Stimulated activated naive B cell treated with anti-CD40 and anti-IgM and Interleukin-4, amounts not matched to agents 10 μg/mL and 1 μg/mL and 100 μg/mL, for 72 hours (primary cell): ENCODE results near the gene VASN.
"Not testable (repeated sequence)": the region's sequence is repeated elsewhere in the genome, so short reads cannot be mapped to it uniquely, and the experiment has no call there.

Source experiments
- ATAC-seq, 2 donors: fragments of 150-1000 bp; cut with Tn5 transposase; replicated peaks; 2 replicates each; pipeline ENCODE4 v1.10.0; 2021; ENCODE audit warnings: moderate library complexity in 1 of 2
- DNase-seq: peaks from one replicate; pipeline ENCODE4 v3.0.0; 2021
- H3K27ac Mint-ChIP-seq: one replicate; pipeline ENCODE4 v1.8.0; 2022; ENCODE audit warnings: mild to moderate bottlenecking, mixed read lengths
- H3K27me3 Mint-ChIP-seq, 2 donors: one replicate each; pipeline ENCODE4 v1.8.0; 2022; ENCODE audit warnings: mixed read lengths in 2 of 2
- H3K36me3 Mint-ChIP-seq, 2 donors: one replicate each; pipeline ENCODE4 v1.8.0; 2022; ENCODE audit warnings: mixed read lengths in 2 of 2, mild to moderate bottlenecking in 1 of 2
- H3K4me1 Mint-ChIP-seq, 2 donors: one replicate each; pipeline ENCODE4 v1.8.0; 2022; ENCODE audit warnings: mixed read lengths in 2 of 2, mild to moderate bottlenecking in 1 of 2
- H3K4me3 Mint-ChIP-seq, 2 donors: one replicate each; pipeline ENCODE4 v1.8.0; 2022; ENCODE audit warnings: mild to moderate bottlenecking in 2 of 2, mixed read lengths in 2 of 2, moderate library complexity in 1 of 2
- H3K9me3 Mint-ChIP-seq, 2 donors: one replicate each; pipeline ENCODE4 v1.8.0; 2022; ENCODE audit warnings: mixed read lengths in 2 of 2, mild to moderate bottlenecking in 1 of 2

VASN gene

DNA sequence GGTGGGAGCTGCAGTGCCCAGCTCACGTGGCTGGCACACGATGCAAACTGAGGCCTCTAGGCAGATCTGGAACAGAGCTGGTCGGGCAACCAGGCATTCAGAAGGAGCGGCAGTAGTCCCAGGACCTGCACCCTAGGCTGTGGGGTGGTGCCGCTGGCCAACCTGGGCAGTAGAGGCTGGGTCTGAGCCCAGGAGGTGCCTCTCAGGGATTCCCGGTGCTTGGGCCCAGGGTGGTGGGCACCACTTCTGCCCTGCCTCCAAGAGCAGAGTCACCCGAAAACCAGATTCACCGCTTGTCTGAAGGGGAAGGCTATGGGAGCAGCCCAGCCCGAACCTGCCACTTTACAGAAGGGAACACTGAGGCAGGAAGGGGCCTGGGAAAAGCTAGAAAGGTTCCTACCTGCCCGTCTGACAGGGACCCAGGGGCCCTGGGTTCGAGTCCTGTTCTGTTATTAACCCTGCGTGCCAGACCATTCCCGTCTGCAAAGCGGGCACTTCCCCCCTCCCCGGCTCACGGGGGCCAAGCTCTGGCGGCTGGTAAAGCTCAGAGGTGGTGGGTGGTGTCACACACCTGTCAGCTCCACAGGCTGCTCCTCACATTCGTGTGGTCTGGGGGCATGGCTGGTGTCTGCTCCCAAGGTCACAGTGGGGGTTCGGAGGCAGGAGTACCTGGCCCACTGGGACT, 38.9 kb upstream of the VASN start:
- no peak for ATAC-seq
- H3K9me3 Mint-ChIP-seq = no peaks in the 10 kb centered on the region
- H3K4me1 Mint-ChIP-seq = peaks cover 6 to 10% of the 10 kb centered on the region in 2 donors
- H3K36me3 Mint-ChIP-seq = no peaks in the 10 kb centered on the region
- peaks cover 4 to 7% of the 10 kb centered on the region in 2 donors for H3K27me3 Mint-ChIP-seq
- H3K4me3 Mint-ChIP-seq = no peak overlapping the region
- no peak overlapping the region for H3K27ac Mint-ChIP-seq
- no peak for DNase-seq

DNA sequence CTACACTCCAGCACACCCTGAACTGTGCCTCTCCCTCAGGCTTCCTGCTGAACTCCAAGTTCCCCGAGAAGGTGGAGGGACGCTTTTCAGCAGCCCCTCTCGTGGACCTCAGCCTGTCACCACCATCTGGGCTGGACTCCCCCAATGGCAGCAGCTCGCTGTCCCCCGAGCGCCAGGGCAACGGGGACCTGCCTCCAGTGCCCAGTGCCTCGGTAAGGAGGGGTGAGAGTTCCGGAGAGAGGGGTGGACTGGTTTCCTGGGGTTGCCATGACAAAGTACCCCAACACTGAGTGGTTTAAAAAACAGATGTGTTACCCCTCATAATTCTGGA, 38.4 kb upstream of the VASN start:
- Mint-ChIP-seq H3K27me3 (peaks cover 2 to 3% of the 10 kb centered on the region in 2 donors), H3K4me3 (no peak overlapping the region), H3K36me3 (peaks cover under 1 to 2% of the 10 kb centered on the region in 2 donors), H3K9me3 (no peaks in the 10 kb centered on the region), H3K4me1 (peaks cover 3 to 5% of the 10 kb centered on the region in 2 donors), H3K27ac (no peak overlapping the region)
- DNase-seq (no peak), ATAC-seq (no peak)

DNA sequence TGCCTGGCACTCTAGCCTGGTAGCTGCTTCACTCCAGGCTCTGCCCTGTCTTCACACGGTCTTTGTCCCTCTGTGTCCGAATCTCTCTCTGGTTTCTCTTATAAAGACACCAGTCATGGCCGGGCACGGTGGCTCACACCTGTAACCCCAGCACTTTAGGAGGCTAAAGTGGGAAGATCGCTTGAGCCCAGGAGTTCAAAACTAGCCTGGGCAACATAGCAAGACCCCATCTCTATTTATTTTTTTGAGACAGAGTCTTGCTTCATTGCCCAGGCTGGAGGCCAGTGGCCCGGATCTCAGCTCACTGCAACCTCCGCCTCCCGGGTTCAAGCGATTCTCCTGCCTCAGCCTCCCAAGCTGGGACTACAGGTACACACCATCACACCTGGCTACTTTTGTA, 37.9 kb upstream of the VASN start:
- ATAC-seq, H3K4me3 Mint-ChIP-seq, H3K9me3 Mint-ChIP-seq, H3K27ac Mint-ChIP-seq, DNase-seq, H3K36me3 Mint-ChIP-seq, H3K4me1 Mint-ChIP-seq, H3K27me3 Mint-ChIP-seq: not testable (repeated sequence)

DNA sequence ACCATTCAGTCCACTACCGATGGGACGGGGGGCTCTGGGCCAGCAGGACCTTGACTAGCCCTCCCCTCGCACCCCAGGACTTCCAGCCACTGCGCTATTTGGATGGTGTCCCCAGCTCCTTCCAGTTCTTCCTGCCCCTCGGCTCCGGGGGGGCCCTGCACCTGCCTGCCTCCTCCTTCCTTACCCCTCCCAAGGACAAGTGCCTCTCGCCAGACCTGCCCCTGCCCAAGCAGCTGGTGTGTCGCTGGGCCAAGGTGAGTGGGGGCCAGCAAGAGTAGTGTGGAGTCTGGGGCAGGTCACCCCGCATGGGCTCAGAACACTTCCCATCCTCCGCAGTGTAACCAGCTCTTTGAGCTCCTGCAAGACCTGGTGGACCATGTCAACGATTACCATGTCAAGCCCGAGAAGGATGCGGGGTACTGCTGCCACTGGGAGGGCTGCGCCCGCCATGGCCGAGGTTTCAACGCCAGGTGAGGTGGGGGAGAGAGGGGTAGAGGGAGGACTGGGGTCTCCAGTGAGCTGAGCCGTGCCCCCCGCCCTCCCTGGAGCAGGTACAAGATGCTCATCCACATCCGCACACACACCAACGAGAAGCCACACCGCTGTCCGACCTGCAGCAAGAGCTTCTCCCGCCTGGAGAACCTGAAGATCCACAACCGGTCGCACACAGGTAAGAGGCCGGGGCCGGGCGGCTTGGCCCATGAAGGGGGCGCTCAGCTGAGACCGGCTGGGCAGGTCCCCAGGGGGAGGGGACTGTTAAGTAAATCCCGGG, 36.7 kb upstream of the VASN start:
- Mint-ChIP-seq H3K27ac (no peak overlapping the region), H3K36me3 (peaks cover 4 to 7% of the 10 kb centered on the region in 2 donors), H3K4me3 (no peak overlapping the region), H3K27me3 (no peaks in the 10 kb centered on the region), H3K4me1 (no peaks in the 10 kb centered on the region), H3K9me3 (no peaks in the 10 kb centered on the region)
- ATAC-seq (no peak), DNase-seq (no peak)

DNA sequence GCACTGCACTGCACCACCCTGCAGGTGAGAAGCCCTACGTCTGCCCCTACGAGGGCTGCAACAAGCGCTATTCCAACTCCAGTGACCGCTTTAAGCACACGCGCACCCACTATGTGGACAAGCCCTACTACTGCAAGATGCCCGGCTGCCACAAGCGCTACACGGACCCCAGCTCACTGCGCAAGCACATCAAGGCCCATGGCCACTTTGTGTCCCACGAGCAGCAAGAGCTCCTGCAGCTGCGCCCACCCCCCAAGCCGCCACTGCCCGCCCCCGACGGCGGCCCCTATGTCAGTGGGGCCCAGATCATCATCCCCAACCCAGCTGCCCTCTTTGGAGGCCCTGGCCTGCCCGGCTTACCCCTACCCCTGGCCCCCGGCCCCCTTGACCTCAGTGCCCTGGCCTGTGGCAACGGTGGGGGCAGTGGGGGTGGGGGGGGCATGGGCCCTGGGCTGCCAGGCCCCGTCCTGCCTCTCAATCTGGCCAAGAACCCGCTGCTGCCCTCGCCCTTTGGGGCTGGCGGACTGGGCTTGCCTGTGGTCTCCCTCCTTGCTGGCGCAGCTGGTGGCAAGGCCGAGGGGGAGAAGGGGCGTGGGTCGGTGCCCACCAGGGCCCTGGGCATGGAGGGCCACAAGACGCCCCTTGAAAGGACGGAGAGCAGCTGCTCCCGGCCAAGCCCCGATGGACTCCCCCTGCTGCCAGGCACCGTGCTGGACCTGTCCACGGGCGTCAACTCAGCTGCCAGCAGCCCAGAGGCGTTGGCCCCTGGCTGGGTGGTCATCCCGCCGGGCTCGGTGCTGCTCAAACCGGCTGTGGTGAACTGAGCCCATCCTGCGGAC, 34.7 kb upstream of the VASN start:
- no peak for ATAC-seq
- no peaks in the 10 kb centered on the region for H3K4me1 Mint-ChIP-seq
- H3K27me3 Mint-ChIP-seq = no peaks in the 10 kb centered on the region
- H3K4me3 Mint-ChIP-seq = no peak overlapping the region
- H3K36me3 Mint-ChIP-seq = peaks cover 7 to 8% of the 10 kb centered on the region in 2 donors
- no peaks in the 10 kb centered on the region for H3K9me3 Mint-ChIP-seq
- no peak overlapping the region for H3K27ac Mint-ChIP-seq
- no peak for DNase-seq

DNA sequence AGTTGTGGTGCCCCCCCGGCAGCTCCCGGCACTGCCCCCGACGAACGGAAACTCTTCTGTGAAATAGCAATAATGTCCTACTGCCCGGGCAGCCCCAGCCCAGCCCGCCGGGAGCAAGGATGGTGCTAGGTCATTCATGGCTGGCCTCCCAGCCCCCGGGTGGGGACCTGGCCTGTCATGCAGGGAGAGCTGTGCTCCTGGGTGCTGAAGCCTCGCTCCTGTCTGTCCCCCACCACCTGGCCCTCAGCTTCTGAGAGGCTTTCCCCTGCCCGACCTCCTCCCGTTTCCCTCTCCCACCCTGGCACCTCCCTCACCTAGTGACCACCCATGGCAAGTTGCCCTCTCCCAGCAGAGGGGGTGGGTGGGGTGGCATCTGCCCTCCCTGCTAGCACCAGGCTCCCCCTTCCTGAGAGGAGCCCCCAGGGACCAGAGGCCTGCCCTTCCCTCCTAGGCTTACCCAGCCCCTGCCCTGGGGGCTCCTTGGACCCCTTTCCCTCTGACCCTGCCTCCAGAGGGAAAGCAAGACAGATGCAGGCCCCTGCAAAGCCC, 34.0 kb upstream of the VASN start:
- Mint-ChIP-seq H3K4me1 (no peaks in the 10 kb centered on the region), H3K36me3 (peaks cover 7 to 8% of the 10 kb centered on the region in 2 donors), H3K4me3 (no peak overlapping the region), H3K27me3 (no peaks in the 10 kb centered on the region), H3K27ac (no peak overlapping the region), H3K9me3 (no peaks in the 10 kb centered on the region)
- no peak for ATAC-seq
- no peak for DNase-seq

DNA sequence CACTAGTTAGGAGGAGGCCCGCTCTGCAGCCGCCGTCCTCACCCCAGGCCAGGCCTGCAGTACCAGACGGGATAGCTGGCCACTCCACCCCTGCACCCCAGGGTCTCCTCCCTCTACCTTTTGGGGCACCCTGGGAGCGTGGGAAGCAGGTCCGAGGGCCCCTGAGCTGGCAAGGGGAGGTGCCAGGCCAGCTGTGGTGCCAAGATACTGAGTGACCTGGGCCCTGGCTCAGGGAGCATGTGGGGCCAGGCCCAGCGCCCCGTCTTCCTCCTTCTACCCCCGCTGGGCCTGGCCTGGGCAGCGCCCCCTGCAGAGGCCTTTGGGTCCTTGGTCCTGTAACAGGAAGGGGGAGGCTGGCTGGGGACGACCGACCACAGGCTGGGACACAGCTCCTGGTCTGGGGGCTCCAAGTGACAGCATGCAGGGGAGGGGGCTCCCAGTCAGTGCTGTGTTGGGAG, 33.5 kb upstream of the VASN start:
- H3K27ac Mint-ChIP-seq = no peak overlapping the region
- no peak overlapping the region for H3K4me3 Mint-ChIP-seq
- H3K4me1 Mint-ChIP-seq = no peaks in the 10 kb centered on the region
- no peaks in the 10 kb centered on the region for H3K9me3 Mint-ChIP-seq
- peaks cover 7 to 8% of the 10 kb centered on the region in 2 donors for H3K36me3 Mint-ChIP-seq
- DNase-seq (no peak), ATAC-seq (no peak)
- no peaks in the 10 kb centered on the region for H3K27me3 Mint-ChIP-seq

DNA sequence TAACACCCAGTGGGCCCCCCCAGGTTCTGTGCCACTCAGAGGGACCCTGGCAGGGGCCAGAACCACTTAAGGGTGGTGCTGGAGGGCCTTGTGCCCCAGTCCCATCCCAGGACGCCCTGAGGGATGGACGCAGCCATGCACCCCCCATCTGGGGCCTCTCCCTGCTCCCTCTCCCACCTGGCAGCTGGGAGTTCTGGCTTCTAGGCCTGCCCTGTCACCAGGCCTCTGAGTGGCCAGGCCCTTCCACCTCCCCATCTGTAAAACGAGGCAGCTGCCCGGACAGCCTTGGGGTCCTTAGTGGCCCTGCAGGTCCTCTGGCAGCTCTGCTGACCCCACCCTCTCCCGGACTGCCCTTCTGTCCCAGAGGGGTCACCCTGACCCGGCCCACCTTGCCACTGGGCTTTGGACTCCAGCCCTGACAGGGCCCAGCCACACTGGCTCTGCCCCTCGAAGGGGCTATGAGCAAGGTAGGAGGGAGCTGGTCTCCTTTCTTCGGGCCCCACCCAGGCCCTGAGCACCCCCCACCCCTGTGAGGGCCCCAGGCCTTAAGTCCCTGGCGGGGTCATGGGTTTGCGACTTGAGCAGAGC, 32.8 kb upstream of the VASN start:
- H3K36me3 Mint-ChIP-seq = peaks cover 8 to 10% of the 10 kb centered on the region in 2 donors
- H3K27me3 Mint-ChIP-seq = no peaks in the 10 kb centered on the region
- H3K4me1 Mint-ChIP-seq = peaks cover 0 to under 1% of the 10 kb centered on the region in 2 donors
- H3K27ac Mint-ChIP-seq = peak overlapping the region; percentile 69
- DNase-seq (no peak), ATAC-seq (no peak)
- H3K4me3 Mint-ChIP-seq = no peak overlapping the region
- no peaks in the 10 kb centered on the region for H3K9me3 Mint-ChIP-seq

DNA sequence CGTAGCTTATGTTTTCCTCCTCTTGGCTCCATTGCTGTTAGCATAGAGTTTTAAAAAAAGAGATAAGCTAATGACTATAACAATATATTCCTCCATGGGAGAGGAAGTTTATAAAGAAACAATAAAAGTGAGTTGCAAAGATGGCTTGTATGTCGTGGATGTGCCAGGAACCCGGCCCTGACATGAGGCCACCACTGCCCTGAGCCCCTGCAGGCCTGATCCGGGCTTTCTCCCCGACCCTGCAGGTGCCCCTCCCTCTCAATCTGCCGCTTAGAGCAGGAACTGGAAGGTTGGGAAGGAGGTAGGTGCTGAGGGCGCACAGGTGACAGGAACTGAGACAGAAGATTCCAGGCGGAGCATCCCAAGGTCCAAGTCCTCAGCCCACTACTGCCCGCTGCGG, 32.2 kb upstream of the VASN start:
- ATAC-seq = no peak
- Mint-ChIP-seq H3K9me3 (no peaks in the 10 kb centered on the region), H3K36me3 (peaks cover 10 to 13% of the 10 kb centered on the region in 2 donors), H3K27ac (no peak overlapping the region), H3K4me1 (peaks cover 0 to 3% of the 10 kb centered on the region in 2 donors), H3K4me3 (no peak overlapping the region), H3K27me3 (no peaks in the 10 kb centered on the region)
- no peak for DNase-seq

DNA sequence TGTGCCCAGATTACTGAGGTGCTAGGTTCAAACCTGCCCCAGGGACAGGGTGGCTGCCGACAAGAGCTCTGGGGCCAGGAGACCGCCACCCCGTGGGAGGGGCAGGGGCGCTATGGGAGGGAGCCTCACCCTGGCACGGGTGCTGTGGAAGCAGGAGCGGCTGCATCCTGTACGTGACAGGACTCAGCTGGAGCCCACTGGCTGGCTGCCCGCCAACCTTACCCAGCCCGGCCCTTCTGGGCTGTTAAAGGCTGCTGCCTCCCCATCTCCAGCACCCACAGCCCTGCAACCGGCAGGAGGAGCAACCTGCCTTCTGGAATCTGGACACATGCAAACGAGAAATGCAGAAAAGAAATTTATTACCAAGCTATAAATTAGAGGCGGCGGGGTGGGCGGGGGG, 31.7 kb upstream of the VASN start:
- no peak for ATAC-seq
- H3K27me3 Mint-ChIP-seq = no peaks in the 10 kb centered on the region
- peaks cover 0 to 5% of the 10 kb centered on the region in 2 donors for H3K4me1 Mint-ChIP-seq
- no peak overlapping the region for H3K4me3 Mint-ChIP-seq
- peaks cover 12 to 16% of the 10 kb centered on the region in 2 donors for H3K36me3 Mint-ChIP-seq
- H3K27ac Mint-ChIP-seq = no peak overlapping the region
- no peaks in the 10 kb centered on the region for H3K9me3 Mint-ChIP-seq
- DNase-seq = no peak

DNA sequence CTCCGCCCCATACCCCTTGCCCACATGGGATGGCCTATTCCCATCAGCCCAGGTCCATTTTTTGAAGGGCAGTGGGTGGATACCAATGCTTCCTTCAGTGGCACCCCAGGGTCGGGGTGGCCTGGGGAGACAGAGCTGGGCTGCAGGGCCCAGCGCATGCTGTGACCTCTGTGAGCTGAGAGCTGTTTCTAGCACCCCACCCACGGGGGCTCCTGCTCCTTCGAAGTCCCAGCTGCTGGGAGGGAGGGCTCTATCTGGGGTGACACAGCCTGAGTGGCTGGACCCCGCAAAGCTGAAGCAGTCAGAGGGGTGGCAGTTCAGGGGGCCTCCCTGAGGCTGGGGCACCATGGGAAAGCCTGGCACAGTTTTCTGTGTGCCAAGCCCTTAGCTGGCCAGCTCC, 31.2 kb upstream of the VASN start:
- Mint-ChIP-seq H3K9me3 (no peaks in the 10 kb centered on the region), H3K27ac (no peak overlapping the region), H3K4me1 (peaks cover 0 to 5% of the 10 kb centered on the region in 2 donors), H3K36me3 (peaks cover 13 to 17% of the 10 kb centered on the region in 2 donors), H3K27me3 (no peaks in the 10 kb centered on the region), H3K4me3 (no peak overlapping the region)
- no peak for DNase-seq
- no peak for ATAC-seq

DNA sequence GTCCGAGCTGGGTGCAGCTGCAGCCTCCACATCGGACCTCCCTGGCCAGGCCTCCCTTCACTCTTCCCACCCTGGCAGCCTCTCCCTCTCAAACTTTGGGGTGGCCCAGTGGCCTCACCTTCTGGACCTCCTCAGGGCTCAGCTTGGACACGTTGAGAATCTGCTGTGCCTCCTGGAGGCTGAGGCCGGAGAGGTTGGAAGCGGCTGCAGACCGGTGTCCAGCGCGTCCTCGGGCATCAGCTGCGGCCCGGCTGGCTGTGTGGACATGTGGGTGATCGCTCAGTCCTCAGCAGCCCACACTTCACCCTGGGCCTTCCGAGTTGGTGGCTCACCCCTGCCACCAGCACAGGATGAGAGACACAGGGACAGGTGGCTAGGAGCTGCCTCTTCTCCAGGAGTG, 30.4 kb upstream of the VASN start:
- ATAC-seq = no peak
- Mint-ChIP-seq H3K27me3 (no peaks in the 10 kb centered on the region), H3K9me3 (no peaks in the 10 kb centered on the region), H3K27ac (no peak overlapping the region), H3K36me3 (peaks cover 13 to 17% of the 10 kb centered on the region in 2 donors), H3K4me1 (peaks cover 0 to 5% of the 10 kb centered on the region in 2 donors), H3K4me3 (no peak overlapping the region)
- no peak for DNase-seq

DNA sequence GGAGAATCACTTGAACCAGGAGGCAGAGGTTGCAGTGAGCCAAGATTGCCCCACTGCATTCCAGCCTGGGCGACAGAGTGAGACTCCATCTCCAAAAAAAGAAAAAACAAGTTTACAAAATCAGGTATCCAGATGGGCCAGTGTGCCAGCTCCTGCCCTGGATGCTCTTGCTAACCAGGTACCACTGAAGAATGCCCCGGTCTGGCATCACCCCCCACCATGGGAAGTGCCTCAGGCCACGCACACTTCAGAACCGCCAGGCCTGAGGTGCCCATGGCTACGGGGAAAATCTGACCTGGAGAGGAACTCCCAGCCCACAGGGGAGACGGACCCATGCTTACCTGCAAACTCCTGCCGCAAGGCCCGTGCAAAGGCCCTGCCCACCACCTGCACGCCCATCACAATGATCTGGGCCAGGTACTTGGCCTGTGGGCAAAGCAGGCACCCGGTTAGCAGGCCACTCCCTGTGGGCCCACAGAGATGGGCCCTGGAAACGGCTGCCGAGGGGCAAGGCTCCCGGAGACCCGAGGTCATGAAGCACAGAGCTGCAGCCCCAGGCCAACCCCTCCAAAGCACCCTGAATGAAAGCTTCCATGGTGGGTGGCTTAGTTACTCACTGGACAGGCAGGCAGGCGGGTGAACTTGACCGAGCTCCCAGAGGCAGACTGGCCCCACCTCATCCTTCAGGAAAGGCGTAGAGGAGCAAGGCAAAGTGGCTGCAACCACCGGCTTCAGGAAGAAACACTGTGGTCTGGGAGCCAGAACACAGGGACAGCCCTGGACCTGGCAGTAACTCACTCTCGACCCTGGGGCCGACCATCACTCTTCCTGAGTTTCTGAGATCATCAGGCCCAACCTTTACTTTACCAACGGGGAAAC, 28.5 kb upstream of the VASN start:
- no peak overlapping the region for H3K27ac Mint-ChIP-seq
- H3K4me1 Mint-ChIP-seq = peaks cover 10 to 11% of the 10 kb centered on the region in 2 donors
- ATAC-seq (no peak), DNase-seq (no peak)
- no peaks in the 10 kb centered on the region for H3K9me3 Mint-ChIP-seq
- no peaks in the 10 kb centered on the region for H3K27me3 Mint-ChIP-seq
- no peak overlapping the region for H3K4me3 Mint-ChIP-seq
- H3K36me3 Mint-ChIP-seq = peaks cover 13 to 20% of the 10 kb centered on the region in 2 donors
